ENCODE data around the gene NOD1.
A peak's percentile ranks its signal among the peaks of the same experiment; 100 is the strongest.

DNA sequence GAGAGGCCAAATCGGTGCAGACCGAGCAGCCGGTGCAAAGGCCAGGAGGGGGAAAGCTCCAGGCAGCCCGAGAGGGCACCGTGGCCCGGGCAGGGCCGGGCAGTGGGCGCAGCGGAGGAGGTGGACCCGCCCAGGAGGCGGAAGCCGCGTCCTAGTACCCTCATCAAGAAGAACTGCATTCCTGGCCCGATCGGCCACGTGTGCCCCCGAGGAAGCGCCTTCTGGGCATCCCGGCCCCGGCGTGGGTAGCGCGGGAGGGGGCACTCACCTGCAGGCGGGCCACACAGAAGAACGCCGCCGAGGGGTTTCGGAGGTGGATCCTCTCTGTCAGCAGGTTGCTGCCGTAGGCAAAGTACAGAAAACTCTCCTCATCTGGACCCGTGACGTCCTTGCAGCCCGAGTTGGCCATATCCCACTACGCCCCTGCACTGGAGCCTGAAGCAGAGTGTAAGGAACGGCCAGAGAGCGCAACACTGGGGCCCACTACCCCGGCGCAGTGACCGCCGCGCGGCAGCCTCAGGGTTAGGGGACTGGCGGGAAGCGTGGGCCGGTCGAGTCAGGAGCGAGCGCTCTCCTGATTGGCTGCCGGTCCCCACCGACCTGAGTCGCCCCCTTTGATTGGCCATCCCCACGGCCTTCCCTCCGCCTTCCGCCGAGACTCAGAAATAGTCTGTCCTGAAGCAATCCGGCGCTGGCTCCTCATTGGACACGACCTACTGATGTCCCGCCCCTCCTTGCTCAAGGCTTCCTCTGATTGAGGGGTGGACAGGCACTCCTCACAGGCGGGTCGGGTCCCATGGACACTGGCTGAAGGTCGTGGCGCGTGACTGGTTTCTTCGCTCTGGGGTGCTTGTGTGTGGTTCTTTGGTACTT, 26.0 kb upstream of the NOD1 start, which contains the start of gene GGCT:
- peak; percentile 38 to 76 for TF ChIP-seq POLR2A (IDR thresholded peaks at IDR 0.05)
- TF ChIP-seq, protein P1, sequence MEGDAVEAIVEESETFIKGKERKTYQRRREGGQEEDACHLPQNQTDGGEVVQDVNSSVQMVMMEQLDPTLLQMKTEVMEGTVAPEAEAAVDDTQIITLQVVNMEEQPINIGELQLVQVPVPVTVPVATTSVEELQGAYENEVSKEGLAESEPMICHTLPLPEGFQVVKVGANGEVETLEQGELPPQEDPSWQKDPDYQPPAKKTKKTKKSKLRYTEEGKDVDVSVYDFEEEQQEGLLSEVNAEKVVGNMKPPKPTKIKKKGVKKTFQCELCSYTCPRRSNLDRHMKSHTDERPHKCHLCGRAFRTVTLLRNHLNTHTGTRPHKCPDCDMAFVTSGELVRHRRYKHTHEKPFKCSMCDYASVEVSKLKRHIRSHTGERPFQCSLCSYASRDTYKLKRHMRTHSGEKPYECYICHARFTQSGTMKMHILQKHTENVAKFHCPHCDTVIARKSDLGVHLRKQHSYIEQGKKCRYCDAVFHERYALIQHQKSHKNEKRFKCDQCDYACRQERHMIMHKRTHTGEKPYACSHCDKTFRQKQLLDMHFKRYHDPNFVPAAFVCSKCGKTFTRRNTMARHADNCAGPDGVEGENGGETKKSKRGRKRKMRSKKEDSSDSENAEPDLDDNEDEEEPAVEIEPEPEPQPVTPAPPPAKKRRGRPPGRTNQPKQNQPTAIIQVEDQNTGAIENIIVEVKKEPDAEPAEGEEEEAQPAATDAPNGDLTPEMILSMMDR (IDR thresholded peaks at IDR 0.05) = no peak
